ENCODE results near the gene ZNF691. TPM values are rescaled to one million over a fixed set of nuclear protein-coding genes. Genes with fewer than 3 reads are reported as not detected.

The ZNF691 gene
- total RNA-seq, 1 experiment from 2014 or later = 4.3 TPM

- BruUV-seq (replicated peaks) = no TSS peak
- no peak overlapping the region for H3K27ac ChIP-seq (ENCODE audit: low read length)
- no peak for DNase-seq
- no peaks in the 10 kb centered on the region for H3K36me3 ChIP-seq (ENCODE audit: low read depth, low read length)
- intact Hi-C loops (cut with micrococcal nuclease) = no loop called here
- no peak overlapping the region for H3K4me3 ChIP-seq (ENCODE audit: low read length)
- POLR2A ChIA-PET (ENCODE audit: unreplicated experiment) = no interaction called here
- no peaks in the 10 kb centered on the region for H3K27me3 ChIP-seq (ENCODE audit: low read length)
- no peaks in the 10 kb centered on the region for H4K20me1 ChIP-seq (ENCODE audit: low read length)
- H3K4me1 ChIP-seq (ENCODE audit: insufficient read depth, low read length) = no peaks in the 10 kb centered on the region
- H3K9me2 ChIP-seq (replicated peaks; ENCODE audit: low read length) = no peaks in the 10 kb centered on the region
- H2AFZ ChIP-seq (ENCODE audit: low read length) = no peak overlapping the region
- CTCF ChIA-PET = no interaction called here
- no peaks in the 10 kb centered on the region for H3F3A ChIP-seq (ENCODE audit: low read length, unreplicated experiment)
- H3K4me2 ChIP-seq (ENCODE audit: low read length) = no peak overlapping the region
- ATAC-seq = no peak
- no peak overlapping the region for H3K9ac ChIP-seq (ENCODE audit: low read length)
- H3K79me2 ChIP-seq (ENCODE audit: low read length) = no peaks in the 10 kb centered on the region
- TF ChIP-seq EZH2 (IDR thresholded peaks at IDR 0.05; ENCODE audit: low read length, unreplicated experiment) (no peak), CTCF (conservative IDR thresholded peaks at IDR 0.05; ENCODE audit: low read depth, low read length) (no peak), EZH2phosphoT487 (IDR thresholded peaks at IDR 0.05; ENCODE audit: borderline replicate concordance, low read length) (no peak)
- no peaks in the 10 kb centered on the region for H3K9me3 ChIP-seq (ENCODE audit: low read length)
These were observed 11.0 kb upstream of the ZNF691 start for GRCh38 chr1:42835422-42835821.

- BruUV-seq (replicated peaks) = no TSS peak
These were observed 8.7 kb upstream of the ZNF691 start for GRCh38 chr1:42837709-42838108.

GRCh38 chr1:42838482-42839190 is 7.8 kb upstream of the ZNF691 start:
- no peaks in the 10 kb centered on the region for H3K9me3 ChIP-seq (ENCODE audit: low read length)
- BruUV-seq (replicated peaks) = no TSS peak
- no peaks in the 10 kb centered on the region for H3K79me2 ChIP-seq (ENCODE audit: low read length)
- DNase-seq (no peak), ATAC-seq (no peak)
- ChIA-PET CTCF (no interaction called here), POLR2A (ENCODE audit: unreplicated experiment) (no interaction called here)
- no peaks in the 10 kb centered on the region for H3K9me2 ChIP-seq (replicated peaks; ENCODE audit: low read length)
- H3K27me3 ChIP-seq (ENCODE audit: low read length) = no peaks in the 10 kb centered on the region
- TF ChIP-seq EZH2 (IDR thresholded peaks at IDR 0.05; ENCODE audit: low read length, unreplicated experiment) = no peak
- no peak for TF ChIP-seq EZH2phosphoT487 (IDR thresholded peaks at IDR 0.05; ENCODE audit: borderline replicate concordance, low read length)
- no peak for TF ChIP-seq CTCF (conservative IDR thresholded peaks at IDR 0.05; ENCODE audit: low read depth, low read length)
- intact Hi-C loops (cut with micrococcal nuclease) = no loop called here
- H4K20me1 ChIP-seq (ENCODE audit: low read length) = no peaks in the 10 kb centered on the region
- no peak overlapping the region for H3K9ac ChIP-seq (ENCODE audit: low read length)
- no peaks in the 10 kb centered on the region for H3K36me3 ChIP-seq (ENCODE audit: low read depth, low read length)
- H3K4me2 ChIP-seq (ENCODE audit: low read length) = no peak overlapping the region
- no peaks in the 10 kb centered on the region for H3K4me1 ChIP-seq (ENCODE audit: insufficient read depth, low read length)
- no peak overlapping the region for H3K4me3 ChIP-seq (ENCODE audit: low read length)
- H3K27ac ChIP-seq (ENCODE audit: low read length) = no peak overlapping the region
- H2AFZ ChIP-seq (ENCODE audit: low read length) = no peak overlapping the region
- no peaks in the 10 kb centered on the region for H3F3A ChIP-seq (ENCODE audit: low read length, unreplicated experiment)

More at GRCh38 chr1:42837709-42838108, 8.7 kb upstream of the ZNF691 start:
- Histone ChIP-seq H3K4me2 (ENCODE audit: low read length) (no peak overlapping the region), H3K4me1 (ENCODE audit: insufficient read depth, low read length) (no peaks in the 10 kb centered on the region), H3K9me2 (replicated peaks; ENCODE audit: low read length) (no peaks in the 10 kb centered on the region), H3K79me2 (ENCODE audit: low read length) (no peaks in the 10 kb centered on the region), H3K27ac (ENCODE audit: low read length) (no peak overlapping the region), H2AFZ (ENCODE audit: low read length) (no peak overlapping the region), H3K36me3 (ENCODE audit: low read depth, low read length) (no peaks in the 10 kb centered on the region), H3K4me3 (ENCODE audit: low read length) (no peak overlapping the region), H3K27me3 (ENCODE audit: low read length) (no peaks in the 10 kb centered on the region), H3K9ac (ENCODE audit: low read length) (no peak overlapping the region), H3K9me3 (ENCODE audit: low read length) (no peaks in the 10 kb centered on the region), H4K20me1 (ENCODE audit: low read length) (no peaks in the 10 kb centered on the region), H3F3A (ENCODE audit: low read length, unreplicated experiment) (no peaks in the 10 kb centered on the region)
- ChIA-PET CTCF (no interaction called here), POLR2A (ENCODE audit: unreplicated experiment) (interaction anchor here (0.6 kb wide), 1 partner anchor 1812 kb away, joined by 6 read pairs; no protein-coding TSS in a partner anchor)
- intact Hi-C loops (cut with micrococcal nuclease) = no loop called here
- DNase-seq (no peak), ATAC-seq (no peak)
- no peak for TF ChIP-seq EZH2 (IDR thresholded peaks at IDR 0.05; ENCODE audit: low read length, unreplicated experiment)
- TF ChIP-seq EZH2phosphoT487 (IDR thresholded peaks at IDR 0.05; ENCODE audit: borderline replicate concordance, low read length) = no peak
